GM18526 (cell line): ENCODE data around the gene MTUS2.

Experiments used
- POLR2A ChIP-seq: IDR thresholded peaks from 3 replicates; pipeline ENCODE4 v1.6.1; 2011; ENCODE audit not compliant: insufficient read length; ENCODE audit errors: extremely low read depth

The MTUS2 gene

DNA sequence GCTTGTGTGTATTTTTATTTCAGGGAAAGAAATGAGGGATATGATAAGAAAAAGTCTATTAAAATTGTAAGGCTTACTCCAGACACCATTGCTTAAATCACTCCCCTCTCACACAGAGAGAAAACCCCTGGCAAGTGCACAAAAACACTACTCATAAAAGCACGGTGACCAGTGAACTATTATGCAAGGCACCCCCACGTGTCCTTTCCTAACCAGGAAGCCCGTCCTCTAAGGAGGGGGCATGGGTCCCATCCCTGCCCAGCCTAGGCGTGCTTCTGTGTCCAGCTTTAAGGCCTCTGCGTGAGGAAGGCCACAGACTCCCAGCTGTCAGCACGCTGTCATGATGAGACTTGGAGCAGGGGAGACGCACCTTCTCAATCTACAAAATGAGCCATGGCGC, 691.8 kb downstream of the MTUS2 start:
- no peak for TF ChIP-seq POLR2A

DNA sequence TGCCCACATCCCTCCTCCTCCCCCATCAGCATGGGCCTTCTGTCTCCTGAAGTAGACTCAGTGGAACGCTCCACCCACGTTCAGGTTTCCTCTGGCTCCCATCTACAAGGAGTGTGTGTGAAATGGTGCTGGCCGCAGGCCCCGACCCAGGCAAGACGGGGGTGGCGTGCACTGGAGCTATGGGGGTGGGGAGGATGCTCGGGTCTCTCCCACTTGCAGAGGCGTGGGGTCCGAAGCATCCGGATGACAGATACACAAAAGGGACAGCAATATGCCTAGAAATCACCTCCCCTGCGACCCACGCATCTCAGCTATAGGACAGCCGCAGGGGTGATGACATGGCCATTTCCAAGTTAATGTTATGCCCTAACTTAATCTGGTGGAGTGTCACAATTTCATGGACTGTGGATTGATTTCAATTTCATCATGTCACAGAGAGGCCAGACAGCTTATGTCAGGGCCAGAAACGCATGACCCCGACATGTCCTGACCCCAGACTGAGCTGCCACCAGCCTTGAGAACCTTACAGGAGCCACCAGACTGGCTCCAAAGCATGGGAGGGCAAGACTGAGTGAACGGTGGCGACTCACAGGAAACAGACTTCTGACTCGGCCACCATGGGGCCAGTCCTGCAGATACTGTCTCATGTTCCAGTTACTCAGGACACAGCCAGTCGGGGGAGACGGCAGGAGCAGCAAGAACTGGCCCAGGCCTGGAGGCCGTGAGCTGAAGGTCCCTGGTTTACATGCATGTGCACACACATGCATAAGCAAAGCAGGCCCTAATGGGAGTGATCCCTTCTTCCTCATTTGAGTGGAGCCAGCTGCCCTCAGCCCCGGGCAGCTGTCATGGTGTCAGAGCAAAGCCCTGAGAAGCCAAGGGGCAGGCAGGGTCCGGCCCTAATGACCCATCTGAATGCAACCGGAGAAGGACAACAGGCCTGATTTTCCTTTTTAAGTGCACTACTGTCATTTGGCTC, 693.2 kb downstream of the MTUS2 start:
- no peak for TF ChIP-seq POLR2A

DNA sequence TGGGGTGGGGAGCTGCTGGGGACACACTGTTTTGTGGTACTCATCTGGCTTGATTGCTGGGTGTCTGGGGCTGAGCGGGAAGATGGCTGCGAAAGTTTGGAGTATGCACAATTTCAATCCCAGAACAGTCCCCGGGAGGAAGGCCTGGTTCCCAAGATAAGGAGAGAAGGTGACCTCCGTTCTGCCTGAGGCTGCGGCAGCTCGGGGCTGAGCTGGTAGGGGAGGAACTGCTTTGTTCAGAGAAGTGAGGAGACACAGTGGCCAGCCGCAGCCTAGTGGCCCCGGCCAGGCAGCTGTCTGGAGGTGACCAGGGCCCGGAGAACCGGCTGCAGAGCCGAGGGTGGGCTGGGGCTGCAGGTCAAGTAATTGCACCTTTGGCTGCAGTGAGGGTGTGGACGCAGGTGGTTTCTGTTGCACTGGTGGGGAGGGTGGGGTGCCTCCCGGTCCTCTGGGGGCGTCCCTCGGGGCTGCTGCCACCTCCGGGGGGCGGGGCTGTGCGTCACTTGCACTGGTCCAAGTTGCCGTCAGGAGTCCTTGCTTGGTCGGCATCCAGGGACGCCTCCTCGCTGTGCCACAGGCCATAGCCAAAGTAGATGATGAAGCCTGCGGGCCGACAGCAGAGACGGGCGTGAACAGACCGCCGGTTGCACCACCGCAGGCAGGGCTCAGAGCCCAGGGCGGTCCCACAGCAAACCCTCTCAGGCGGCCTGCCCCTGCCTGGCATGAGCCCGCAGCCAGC, 694.0 kb downstream of the MTUS2 start:
- no peak for TF ChIP-seq POLR2A

DNA sequence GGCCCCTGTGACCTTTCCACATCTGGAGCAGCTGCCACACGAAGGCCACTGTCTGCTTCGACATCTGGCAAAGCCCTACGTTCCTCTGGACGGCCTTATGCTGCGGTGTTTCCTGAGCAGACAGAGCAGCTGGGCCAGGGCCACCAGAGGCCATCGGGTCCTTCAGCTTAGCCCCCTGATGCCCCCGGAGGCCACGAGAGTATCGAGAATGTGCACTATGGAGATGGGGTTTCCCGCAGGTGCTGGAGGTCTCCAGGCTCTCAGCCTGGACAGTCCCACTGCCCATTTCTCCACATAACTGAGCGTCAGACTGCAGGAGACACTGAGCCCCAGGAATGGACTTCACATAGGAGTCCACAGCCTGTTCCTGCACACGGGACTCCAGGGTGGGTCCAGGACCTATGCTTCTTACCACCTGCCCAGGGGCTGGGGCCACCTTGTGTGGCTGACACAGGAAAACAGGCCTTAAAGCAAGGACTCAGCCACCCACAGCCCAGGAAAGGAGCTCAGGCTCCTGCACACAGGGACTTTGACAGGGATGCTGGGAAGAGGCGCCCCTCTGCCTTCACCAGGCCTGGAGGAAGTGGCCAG, 694.7 kb downstream of the MTUS2 start:
- TF ChIP-seq POLR2A = no peak

- no peak for TF ChIP-seq POLR2A
Observed at GRCh38 chr13:29515372-29515771, 695.2 kb downstream of the MTUS2 start.

DNA sequence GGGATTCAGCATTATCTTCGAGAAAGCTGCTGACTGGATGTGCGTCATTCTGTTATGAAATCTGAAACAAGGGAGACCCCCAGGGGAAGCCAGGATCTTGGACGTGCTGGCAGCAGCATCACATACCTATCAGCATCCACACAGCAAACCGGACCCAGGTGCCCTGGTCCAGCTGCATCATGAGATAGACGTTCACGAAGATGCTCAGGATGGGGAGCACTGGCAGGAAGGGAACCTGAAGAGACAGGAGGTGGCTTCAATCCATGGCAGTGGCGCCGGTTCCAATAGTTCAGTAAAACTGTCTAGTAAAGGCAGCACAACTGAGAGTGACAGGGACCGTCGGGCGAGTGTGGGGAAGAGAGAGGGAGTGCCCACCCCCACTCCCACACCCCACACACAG, 695.9 kb downstream of the MTUS2 start:
- no peak for TF ChIP-seq POLR2A

DNA sequence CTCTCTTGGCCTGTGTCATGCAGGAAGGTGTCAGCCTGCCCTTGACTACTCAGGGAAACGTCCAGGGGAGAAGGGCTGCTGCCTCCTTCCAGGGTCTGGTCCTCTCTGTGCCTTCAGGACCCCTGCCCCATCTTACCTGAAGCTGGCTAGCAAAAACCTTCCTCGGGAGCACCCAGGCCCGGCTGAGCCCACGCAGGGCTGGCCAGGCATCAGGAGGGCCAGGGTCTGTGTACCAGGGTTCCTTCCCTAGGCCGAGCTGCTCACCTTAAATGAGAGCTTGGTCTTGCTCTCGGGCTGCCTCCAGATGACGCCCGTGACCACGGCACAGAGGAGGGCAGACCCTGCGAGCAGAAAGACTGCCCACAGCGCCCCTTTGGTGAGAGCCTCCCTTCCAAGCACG, 696.7 kb downstream of the MTUS2 start:
- no peak for TF ChIP-seq POLR2A

DNA sequence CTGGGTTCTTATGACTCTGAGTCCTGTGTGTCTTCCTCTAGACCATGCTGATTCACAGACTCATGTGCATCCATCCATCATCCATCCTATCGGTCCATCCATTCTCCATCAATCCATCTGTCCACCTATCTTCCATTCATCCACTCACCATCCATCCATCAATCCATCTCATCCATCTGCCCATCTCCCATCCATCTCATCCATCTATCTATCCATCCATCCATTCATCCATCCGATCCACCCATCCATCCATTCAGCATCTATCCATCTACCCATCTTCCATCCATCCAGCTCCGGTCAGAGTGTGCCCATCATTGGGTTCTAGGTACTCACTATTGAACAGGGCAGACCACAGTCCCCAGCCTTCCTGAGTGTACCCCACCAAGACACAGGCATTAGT, 699.8 kb downstream of the MTUS2 start:
- TF ChIP-seq POLR2A = no peak

GRCh38 chr13:29520671-29521070, 700.5 kb downstream of the MTUS2 start:
- TF ChIP-seq POLR2A = no peak

DNA sequence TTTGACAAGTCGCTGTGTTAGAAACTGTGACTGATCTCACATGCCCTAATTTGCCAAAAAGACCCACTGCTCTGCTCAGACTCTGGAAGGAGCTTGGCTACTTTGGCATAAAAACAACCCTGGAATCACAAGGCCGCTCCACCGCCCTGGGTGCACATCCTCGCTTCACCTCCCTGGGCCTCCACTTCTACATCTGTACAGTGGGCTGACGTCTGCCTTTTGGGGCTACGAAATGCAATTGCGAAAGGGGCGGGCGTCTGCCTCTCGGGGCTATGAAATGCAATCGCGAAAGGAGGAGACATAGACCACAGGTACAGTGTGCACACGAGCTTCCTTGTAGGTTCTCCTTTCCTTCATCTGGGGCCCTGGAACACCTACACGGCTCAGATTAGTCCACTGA, 701.2 kb downstream of the MTUS2 start:
- TF ChIP-seq POLR2A = no peak

DNA sequence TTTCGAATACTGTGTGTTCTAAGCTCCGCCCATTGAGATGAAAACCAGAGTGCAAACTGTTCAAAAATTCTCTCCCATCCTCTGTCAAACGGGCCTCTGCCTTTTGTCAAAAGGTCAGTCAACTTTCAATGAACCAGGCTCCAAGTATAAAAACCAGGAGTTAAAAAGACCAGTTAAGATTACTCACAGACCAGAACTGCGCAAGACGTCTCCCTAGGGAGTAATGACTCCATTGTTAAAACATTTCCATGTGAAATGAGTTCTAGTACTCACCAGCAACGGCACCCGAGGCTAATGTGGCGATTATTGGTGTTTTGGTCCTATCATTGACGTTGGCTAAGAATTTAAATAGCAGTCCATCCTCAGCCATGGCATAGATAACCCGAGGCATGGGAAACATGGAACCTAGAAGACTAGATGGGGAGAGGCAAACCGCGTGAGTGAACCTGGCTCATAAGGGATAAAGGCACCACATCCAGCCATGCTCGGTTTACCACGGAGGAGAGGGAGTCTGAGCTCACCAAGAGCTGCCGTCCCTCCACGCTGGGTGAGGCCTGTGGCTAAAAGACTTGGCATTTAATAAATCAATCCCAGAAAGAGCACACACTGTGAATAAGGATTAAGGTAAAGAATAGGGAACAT, 702.0 kb downstream of the MTUS2 start:
- TF ChIP-seq POLR2A = no peak

GRCh38 chr13:29523199-29523961, 703.2 kb downstream of the MTUS2 start:
- no peak for TF ChIP-seq POLR2A

DNA sequence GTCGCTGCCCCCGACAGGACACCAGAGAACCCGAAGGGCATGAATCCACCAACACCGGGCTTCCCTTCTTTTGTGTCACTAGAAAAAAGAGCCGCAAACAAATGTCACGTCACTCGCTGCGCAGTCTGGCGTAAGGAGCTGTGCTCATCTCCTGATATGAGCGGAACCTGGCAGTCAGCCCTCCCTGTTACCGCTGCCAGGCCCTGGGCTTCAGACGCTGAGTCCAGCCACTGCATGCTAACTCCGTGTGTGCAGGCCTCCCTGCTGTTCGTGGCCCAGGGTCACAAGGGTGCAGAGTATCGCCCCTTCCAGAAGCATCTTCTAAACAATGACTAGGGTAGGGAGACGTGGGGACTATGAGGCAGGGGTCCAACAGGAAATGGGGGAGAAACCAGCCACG, 704.0 kb downstream of the MTUS2 start:
- TF ChIP-seq POLR2A = no peak

- TF ChIP-seq POLR2A = no peak
Observed at GRCh38 chr13:29524641-29525040, 704.5 kb downstream of the MTUS2 start.

DNA sequence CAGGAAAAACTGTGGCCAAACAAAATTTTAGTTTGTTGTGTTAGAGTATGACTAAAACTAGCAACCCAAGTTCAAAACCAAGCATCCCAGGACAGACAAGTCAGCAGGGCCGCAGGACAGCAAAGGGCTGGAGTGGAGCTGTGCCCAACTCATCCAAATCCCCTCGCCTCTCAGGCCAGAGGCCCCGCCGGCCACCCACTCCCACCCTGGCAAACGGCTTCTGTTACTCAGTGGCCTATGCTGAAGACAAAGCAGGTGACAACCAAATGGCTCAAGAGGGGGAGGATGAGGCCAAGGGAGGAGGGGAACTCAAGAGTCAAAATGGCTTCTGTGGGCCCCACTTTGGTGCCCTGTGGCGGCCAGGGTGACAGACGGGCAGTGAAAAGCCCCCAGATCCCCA, 705.6 kb downstream of the MTUS2 start:
- TF ChIP-seq POLR2A = no peak
